Neural cell (in vitro differentiated cells): ENCODE measurements around the gene PGK1.

Experiments
- CTCF ChIP-seq: fragments of 450-650 bp; IDR thresholded peaks from 2 replicates; pipeline ENCODE4 v1.5.1; 2014; ENCODE audit warnings: antibody characterized with exemption, mild to moderate bottlenecking, moderate library complexity; ENCODE audit not compliant: poor library complexity, severe bottlenecking
- TAF1 ChIP-seq: IDR thresholded peaks from 2 replicates; pipeline ENCODE4 v1.6.1; 2012; ENCODE audit warnings: low read depth

DNA sequence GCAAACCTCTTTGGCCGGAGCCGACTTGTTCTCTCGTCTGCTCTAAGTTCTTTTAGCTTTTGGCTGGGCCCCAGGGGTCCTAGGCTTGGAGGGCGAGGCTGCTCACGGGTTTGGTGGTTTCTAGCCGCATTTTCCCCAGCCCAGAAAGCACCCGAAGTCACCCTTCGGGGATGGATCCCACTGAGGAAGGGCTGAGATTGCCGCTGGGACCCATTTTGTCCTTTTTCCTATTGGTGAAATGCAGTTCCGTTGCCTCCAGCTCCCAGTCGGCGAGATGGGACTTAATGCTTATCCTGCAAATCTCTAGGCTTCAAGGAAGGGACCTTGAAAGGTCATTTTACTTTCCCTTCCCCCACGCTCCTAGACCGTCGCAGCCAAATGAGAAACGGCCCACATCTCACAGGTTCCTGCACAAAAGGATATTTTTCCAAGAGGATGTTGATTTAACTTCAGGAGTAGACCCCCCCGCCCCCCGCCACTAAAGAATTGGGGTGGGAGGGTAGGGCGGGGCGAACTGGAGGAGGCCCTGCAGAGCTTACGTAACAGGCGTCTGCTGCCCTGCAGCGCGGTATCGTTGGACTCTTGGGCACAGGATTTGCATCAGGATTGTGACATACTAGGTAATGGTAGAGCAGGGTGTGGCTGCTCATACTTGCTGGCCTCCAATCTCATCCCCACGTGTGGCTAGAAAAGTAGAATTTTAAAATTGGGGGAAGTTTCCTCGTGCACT, 564 bp downstream of the PGK1 start:
- no peak for TF ChIP-seq TAF1
- TF ChIP-seq CTCF = no peak
